NCI-H1105 (cell line): ENCODE data around the gene B4GALNT3.

Source experiments
- DNase-seq: peaks from one replicate; lab custom pipeline; 2025; lab: John Stamatoyannopoulos, UW

Gene B4GALNT3

DNA sequence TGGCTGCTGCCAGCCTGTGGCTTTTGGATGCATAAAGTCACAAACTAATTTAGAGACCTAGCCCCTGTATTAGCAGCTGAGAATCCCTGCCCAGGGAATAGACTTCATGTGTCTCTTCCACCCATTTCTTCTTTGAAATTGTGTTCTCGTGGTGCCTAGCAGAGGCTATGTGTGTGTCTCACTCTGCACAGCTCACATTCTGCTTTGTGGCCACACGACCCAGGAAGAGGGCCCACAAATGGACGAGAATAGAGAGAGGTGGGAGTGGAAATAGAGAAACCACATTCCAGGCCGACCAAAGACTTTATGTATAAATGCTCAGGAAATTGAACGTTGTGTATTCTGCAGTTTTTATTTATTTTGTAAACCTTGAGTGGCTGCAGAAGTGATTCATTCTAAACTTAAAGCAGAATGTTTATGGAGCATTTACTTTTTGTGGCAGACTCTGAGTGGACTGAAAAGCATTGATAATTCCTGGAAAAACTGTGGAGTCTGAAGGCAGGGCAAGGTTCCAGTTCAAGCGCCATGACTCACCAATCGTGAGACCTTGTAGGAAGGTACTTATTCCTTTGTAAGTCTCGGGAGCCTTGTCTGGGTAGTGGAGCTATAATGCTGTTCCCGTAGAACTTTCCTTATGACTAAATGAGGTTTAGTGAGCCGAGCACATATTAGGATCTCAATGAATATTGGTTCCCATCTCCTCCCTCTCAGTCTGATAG is 9.1 kb downstream of the B4GALNT3 start:
- no peak for DNase-seq

DNA sequence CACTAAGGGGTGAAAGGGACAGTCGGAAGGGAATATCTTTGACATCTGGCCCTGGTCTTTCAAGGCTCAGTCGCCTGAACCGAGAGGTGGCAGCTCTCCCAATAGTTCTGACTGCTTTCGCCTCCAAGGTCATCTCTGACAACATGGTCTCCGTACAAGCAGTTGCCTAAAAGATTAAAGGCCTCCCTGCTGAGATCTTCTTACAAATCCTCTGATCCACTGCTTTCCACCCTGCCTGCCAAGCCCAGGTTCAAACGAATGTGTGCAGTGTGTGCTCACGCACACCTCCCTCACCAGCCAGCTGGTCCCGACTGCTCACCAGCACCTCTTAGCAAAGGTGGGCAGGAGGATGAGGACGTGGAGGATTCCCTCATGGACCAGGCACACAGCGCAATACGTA is 10.4 kb downstream of the B4GALNT3 start:
- no peak for DNase-seq

DNA sequence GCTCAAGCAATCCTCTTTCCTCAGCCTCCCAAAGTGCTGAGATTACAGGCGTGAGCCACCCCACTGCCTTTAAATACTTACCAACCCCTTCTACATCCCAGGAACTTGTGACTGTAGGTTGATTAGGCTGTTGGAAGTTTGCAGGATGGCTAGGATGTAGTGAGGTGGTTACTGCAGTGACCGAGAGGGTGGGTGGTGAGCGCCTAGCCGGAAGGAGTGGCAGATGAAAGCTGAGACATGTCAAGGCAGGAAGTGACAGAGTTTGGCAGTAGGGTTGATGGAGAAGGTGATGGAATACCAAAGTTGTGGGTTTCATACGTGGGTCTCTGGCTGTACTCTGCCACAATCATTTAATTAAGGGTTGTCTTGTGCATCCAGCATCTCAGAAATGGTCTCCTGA is 13.5 kb downstream of the B4GALNT3 start:
- no peak for DNase-seq

DNA sequence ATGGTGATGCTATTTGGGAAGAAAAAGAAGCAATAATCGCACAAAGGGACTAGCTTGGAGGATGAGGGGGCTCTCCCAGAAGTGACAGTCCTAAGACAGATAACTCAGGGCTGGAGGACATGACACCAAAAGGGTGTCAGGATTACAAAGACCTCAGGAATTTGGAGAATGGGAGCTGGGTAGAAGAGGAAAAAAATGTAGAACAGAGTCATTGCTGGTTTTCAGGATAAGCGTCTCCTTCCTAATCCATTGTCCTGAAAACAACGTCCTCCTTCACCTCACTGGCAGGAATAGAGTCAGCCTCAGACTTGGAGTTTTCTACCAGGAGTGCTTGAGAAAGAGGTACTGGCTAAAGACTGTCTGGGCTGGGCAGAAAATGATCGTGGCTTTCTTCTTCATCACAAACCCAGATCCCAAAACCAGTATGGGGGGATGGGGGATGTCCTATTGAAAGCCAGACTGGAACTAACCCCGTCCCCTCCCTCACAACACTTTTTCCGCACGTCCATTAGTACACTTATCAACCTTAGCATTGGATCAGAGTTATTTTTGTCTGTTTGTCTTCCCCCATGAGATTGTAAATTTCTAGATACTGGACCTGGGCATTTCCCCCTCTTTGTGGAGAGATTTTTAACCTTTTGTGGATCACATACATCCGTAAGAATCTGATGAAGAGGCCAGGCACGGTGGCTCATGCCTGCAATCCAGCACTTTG is 14.3 kb downstream of the B4GALNT3 start:
- no peak for DNase-seq

DNA sequence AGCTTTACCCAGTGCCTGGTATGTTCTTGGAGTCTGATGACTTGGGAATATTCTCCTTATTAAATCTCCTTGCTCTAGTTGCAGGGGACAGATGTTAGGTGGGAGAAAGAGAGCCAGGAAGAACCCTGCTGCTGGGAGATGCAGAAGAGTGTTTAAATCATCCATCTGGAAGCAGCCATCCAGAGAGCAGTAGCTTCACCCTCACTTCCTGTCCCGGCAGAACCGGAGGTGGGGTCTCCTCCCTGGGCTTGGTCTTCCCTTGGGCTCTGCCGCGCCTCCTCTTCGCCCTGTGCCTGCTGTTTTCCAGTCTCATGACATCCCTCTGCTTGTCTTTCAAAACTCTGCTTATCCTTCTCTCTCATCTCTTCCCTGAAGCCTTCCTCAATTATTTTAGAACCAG is 15.5 kb downstream of the B4GALNT3 start:
- no peak for DNase-seq

DNA sequence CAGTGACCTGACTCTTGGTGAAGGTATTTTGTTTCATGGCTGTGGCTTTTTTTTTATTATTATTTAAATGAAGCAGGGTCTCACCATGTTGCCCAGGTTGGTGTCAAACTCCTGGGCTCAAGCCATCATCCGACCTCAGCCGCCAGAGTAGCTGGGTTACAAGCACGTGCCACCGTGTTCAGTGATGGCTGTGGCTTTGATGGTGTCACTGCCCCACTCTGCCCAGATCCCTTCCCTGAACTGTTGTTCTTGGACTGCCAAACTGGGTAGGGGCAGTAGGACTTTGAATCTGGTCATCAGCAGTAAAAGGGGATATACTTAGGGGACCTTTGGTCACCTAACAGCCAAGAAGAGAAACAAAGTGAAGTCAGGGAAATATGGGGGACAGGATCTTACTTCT is 19.4 kb downstream of the B4GALNT3 start:
- DNase-seq, result no peak

DNA sequence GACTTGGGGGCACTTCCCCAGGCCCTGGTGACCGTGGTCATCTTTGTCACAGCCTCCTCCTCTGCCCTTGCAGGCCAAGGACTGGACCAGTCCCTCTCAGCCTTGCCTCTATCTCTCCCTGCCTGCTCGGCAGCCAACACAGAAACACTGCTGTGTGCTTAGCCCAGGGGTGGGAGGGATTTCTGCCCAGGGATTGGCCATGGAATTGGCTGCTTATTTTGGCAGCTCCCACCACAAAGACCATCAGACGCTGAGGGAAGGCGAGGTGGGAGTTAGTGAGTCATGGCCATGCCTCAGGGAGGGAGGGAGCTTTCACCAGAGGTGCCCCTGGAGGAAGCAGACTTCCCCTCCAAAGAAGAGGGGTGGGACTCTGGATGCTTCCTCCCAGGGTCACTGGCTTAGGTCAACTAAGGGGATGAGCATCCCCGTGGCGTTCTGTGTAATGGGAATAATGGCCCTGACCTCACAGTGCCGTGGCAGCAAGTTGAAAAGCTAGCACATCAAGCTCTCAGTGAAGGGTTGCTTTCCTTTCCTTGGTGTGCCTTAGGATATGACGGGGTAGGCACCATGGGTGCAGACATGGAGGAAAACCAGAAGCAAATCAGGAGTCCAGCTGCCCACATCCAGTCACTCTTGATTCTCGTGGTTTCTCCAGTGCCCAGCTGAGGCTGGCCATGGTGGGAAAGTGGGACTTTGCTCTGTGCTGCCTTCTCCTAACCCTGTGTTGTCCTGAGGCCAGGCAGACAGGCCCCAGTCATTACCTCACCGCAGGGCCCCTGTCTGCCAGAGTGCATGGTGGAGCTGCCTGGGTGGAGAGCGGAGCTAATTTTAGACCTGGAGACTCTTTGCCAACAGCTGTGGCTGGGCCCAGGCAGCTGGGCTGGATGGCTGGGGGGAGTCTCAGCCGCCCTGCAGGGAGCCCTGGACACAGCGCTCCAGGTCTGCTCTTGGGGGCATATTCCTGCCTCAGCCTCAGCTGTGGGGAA is 21.4 kb downstream of the B4GALNT3 start:
- DNase-seq, result no peak

DNA sequence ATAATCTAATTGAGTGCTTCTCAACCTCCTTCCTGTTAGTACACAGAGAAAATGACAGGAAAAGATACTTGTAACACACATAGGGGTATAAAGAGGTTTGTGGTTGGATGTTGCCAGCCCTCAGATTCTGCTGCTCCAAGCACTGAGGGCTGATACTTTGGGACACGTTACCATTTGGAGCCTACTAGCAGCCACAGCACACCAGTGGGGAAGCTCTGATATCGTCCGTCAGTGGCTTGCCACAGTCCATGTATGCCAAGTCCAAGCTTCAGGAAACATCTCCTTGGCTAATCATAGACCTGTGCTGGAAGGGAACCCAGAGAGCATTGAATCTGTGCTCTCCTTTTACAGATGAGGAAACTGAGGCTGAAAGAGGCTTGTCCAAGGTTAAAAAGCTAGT is 22.3 kb downstream of the B4GALNT3 start:
- no peak for DNase-seq

DNA sequence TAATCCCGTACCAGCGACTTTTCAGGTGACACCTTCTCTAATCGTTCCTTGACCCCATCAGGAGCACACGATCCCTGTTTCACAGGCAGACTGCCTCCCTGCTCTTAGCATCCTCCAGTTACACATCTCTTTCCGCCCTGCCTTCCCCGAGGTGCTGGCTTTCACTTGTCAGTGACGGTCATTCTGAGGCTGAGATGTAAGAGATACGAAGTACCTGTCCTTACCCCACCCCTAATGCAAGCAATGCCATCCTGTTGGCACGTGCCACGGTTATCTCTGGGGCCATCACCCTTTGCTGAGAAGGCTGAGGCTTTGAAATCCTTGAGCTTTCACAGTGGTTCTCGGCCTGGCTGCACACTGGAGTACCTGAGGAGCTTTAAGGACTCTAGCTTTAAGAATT is 24.4 kb downstream of the B4GALNT3 start:
- no peak for DNase-seq

DNA sequence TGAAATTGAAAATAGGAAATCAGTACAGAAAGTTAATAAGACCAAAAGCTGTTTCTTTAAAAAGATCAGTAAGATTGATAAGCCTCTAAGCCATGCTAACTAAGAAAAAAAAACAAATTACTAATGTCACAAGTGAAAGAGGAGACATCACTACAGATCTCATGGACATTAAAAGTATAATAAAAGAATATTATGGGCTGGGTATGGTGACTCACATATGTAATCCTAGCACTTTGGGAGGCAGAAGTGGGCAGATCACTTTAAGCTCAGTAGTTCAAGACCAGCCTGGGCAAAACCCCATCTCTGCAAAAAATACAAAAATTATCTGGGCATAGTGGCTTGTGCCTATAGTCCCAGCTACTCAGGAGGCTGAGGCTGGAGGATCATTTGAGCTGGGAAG is 30.5 kb downstream of the B4GALNT3 start:
- DNase-seq, result no peak

DNA sequence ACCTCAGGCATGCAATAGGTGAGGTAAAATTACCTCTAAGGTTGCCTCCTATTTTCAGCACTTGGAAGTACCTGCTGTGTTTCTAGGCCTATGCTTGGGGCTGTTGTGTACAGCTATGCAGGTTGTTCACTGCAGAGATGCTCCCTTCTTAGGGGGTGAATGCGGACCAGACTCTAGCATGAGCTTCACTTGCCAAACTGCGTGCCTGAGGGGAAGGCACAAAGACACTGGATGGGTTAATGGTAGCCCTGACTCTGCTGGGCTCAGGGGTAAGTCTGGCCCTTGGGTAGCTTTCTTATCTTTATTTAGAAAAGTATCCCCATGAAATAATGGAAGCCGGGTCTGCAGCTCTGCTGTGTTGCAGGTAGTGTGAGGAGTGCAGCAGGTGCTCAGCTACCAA is 35.7 kb downstream of the B4GALNT3 start:
- no peak for DNase-seq

DNA sequence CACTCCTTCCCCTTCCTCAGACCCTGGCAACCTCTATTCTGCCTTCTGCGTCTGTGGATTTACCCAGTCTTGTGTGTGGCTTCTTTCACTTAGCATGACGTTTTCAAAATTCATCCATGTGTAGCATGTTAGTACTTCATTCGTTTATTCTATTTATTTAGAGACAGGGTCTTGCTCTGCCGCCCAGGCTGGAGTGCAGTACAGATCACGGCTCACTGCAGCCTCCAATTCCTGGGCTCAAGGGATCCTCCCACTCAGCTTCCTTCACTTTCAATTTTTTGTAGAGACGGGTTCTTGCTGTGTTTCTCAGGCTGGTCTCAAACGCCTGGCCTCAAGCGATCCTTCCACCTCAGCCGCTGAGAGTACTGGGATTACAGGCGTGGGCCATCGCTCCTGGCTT is 37.0 kb downstream of the B4GALNT3 start:
- DNase-seq, result no peak

DNA sequence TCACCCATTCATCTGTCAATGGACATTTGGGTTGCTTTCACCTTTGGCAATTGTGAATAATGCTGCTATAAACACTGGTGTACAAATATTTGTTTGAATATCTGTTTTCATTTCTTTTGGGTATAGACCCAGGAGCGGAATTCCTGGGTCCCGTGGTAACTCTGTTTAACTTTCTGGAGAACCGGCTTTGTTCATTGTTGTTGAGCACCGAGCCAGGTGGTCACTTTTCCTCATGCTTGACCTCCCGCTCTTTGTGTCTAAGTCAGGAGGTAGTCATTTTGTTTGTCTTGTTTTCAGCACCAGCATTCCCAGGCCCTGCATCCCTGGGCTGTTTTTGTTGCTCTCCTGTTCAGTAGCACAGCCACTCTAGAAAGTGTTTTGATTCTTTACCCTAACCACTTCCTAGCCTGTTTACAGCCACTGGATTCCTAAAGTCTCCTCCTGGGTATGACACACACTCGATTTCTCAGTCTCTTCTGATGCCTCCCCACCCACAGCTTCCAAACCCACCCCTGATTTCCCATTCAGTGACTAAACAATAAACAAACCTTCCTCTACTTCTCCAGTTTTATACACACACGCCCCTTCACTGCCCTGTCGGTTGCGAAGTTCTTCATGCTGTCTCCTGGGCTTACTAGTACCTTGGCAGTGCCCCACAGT is 37.9 kb downstream of the B4GALNT3 start:
- no peak for DNase-seq

DNA sequence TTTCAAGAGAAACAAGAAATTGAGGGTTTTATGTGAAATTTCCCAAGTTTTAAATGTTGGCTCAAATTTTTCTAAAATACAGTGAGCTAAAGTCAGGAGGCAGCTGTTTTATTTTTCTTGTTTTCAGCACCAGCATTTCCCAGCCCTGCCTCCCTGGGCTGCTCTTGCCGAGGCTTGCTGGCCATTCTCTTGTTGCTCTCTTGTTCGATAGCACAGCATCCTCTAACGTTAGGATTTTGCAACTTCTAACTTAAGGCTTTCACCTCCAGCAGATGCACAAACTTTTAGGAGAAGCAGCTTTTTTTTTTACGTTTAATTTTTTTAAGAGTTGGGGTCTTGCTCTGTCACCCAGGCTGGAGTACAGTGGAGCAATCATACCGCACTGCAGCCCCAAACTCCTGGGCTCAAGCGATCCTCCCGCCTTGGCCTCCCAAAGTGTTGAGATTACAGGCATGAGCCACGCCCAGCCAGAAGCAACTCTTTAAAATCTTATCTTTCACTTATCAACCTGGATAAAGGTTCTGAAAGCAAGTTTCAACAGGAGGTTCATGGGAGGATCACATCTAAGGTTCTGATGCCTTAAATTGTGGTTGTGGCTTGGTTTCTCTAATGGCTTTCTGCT is 40.2 kb downstream of the B4GALNT3 start:
- DNase-seq, result no peak

DNA sequence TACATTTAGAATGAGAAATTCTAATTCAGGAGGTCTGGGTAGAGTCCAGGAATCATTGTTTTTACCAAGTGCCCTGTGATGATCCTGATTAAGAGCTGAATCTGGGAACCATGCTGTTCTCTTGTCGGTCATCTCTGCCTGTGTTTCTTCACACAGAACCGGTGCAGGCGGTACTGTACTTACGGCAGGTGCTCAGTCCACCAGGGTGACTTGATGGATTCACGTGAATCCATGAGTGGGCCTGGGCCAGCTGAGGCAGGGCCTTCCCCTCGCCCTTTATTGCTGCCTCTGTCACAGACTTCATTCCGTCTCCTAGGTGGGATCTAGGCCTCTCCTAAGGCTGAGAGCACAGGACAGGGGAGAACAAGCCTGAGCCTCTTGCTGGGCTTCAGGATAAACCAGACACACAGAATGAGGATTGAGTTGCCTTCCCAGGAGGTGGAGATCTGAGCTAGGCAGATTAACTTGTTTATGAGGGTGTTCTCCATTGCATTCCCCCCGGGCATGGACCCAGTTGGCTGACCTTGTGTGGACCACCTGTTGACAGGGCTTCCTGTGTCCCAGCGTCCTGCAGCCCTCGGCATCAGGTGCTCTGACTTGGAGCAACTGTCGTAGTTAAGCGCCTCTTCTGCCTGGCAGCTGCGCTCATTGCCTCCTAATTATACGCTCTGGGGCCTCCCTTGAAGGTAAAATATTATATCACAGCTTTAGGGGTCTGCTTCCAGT is 42.1 kb downstream of the B4GALNT3 start:
- no peak for DNase-seq

DNA sequence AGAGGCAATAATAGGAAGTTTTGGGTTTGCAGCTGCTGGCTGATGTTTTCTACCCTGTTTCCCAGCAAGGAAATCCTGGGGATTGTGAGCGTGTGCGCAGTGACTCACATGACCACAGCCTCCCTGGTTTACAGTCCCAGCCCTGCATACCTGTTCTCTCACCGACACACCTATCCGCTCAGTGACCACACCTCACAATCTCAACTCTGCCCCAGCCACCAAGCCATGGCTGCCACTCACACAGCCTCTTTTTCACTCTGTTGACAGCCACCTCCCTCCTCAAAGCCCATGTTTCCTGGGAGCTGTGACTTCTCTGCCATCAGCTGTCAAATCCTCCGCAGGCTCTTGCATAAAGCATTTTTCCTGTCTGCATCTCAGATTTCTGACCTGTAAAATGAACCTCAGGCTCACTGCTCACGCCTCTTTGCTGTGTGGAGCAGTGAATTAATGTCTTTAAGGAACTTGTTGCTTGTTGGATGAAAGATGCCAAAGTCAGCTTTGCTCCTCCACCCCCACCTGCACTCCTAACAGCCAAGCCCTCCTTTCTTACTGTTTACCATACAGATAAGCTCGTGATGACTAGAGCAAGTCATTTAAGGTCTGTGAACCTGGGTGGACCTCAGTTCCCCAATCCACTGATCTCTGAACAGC is 43.5 kb downstream of the B4GALNT3 start:
- DNase-seq, result no peak

DNA sequence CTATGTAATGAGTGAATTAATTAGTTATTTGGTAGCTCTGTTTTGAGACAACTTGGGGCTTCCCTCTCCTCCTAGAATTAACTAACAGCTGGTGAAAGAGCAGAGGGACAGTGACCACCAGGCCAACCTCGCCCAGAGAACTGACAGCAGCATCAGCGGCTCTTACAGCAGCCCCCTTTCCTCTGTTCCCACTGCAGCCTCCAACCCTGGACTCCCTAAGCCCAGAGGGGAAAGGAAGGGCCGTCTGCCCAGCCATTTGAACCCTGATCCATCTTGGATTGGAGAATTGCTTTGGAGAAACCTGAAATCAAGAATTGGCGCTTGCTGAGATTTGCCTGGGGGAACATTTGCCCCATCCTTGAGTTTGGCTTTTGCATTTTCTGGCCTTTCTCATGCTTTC is 45.5 kb downstream of the B4GALNT3 start:
- DNase-seq, result no peak

DNA sequence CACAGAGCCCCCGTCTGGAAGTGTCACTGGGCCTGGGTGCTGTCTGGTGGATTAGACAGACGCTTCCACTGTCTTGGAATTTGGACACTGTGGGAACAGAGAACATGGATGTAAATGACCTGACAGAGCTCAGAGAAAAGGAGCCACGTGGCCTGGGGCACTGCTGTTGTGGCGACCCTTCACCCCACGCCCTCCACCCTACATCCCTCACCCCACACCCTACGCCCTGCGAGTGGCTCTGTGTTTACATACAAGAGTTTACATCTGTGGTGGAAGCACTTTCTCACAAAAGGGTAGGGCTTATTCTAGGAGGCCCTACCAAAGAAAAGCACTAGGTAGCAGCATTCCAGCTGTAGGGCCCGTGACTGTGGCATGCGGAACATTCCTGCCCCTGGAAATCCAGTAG is 47.7 kb downstream of the B4GALNT3 start:
- no peak for DNase-seq

DNA sequence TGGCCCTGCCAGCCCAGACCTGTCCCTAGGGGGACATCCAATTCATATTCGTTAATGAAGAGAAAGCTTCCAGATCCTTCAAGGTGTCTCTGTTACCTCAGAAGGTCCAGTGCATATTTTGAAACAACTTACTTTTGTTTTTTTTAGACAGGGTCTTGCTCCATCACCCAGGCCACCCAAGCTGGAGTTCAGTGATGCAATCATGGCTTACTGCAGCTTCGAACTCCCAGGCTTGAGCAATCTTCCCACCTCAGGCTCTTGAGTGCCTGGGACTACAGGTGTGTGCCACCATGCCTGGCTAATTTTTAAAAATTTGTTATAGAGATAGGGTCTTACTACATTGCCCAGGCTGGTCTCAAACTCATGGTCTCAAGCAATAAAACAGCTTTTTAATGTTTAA is 48.4 kb downstream of the B4GALNT3 start:
- DNase-seq, result no peak

DNA sequence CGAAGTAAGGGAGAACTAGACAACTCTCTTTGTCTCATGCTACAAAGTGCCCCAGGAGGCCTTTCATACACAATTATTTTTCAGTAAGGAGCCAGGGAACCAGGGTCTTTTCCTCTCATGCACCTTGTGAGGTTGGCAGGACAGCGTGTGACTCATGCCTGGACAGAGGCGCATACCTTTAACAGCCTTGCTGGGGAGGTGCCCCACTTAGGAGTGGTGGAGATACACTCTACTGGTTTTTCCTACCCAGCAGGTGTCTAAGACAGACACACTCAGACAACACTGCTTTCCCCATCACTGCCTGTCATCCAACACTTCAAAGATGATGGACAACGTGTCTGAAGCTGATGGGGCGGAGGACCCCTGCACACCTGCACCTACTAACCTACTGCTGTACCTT is 49.1 kb downstream of the B4GALNT3 start:
- DNase-seq, result no peak
